Tongue (tissue), 2 donors: ENCODE measurements around the gene DCLK1. TPM values are rescaled to one million over a fixed set of nuclear protein-coding genes. Genes with fewer than 3 reads are reported as not detected.

Experiments
- DNase-seq: peaks from one replicate; pipeline ENCODE4 v3.0.0-alpha.2; 2015
- total RNA-seq: library from RNA; depleted of rRNA; stranded (reverse); fragments of >200 nt; gene quantifications from one replicate; pipeline ENCODE4 v1.2.3, GENCODE V29; 2014

Gene DCLK1
- total RNA-seq, 1 donor from 2014 or later = 62.5 TPM

DNA sequence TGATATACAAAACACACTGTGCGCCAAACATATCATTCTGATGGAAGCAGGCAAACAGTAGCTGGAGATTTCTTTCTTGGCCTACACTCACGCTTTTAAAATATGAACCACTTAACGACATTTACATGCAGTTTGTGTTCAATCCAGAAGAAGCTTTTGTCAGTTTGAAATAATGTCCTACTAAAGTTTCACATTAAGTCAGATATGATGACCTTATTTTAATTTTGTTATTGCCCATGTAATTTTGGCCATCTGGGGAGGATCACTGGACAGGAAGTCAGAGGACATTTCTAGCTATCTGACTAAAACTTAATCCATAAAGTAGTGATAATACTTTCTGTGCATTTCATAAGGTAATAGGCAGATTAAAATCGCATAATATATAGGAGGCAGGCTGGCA is 98.1 kb downstream of the DCLK1 start:
- DNase-seq = no peak

DNA sequence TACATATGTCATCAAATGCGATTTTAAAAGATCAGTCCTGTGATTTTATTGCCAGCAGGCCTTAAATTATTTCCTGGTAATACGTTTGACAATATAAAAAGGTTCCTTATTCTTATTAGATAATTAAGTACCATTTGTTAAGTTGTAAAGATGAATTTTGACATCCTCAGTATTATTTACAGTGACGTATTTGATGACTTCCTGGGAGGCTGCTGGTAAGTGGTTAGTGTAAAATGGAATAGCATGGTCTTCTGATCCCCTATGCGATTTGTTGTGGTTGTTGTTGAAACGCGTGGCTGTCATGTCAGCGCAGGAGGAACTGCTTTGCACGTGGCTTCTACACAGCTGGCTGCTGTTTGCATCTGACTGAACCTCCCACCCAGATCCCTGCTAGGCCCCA is 99.7 kb downstream of the DCLK1 start:
- DNase-seq = no peak

DNA sequence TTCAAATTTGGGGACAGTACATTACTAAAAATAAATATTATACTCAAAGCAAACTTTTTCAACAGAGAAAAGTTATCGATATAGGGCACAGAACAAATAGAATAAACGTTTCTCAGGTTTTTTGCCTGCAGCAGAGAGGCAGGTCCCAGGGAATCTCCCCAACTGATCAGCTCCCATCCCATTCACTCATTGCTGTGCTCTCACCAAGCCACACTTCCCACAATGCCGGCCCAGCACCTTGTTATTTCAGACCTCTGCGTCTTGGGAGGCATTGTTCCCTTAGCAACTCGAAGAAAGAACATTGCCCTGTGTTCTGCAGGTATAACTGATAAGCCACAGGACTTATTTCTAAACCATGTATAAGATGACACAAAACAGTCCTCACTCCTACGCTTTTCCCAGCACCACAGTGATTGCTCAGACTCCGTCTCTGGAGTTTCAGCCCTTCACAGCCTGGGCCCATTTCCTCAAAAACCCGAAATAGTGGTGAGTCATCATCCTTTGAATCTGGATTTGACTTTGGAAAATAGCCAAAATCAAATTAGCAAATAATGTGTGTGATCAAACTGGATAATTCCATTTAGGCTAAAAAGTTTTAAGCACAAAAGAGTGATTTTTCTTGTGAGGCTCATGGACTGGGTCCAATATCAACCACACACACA is 100.4 kb downstream of the DCLK1 start:
- DNase-seq = peak; percentile 47

DNA sequence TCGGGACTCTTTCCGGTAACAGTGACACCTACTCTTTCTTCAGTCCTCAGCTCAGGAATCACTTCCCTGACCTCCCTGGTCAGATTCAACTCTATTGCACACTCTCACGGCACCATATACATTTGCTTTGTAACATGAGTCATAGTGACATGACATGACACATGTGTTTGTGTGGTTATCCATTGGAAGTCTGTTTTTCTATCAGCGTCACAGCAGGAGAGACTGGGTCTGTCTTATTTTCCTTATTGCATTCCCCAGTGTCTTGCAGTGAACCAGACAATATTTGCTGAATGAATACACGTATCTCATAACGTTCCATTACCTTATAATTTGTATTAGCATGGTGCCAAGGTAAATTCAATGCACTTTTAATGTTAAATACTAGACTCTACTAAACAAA is 102.0 kb downstream of the DCLK1 start:
- DNase-seq = no peak

DNA sequence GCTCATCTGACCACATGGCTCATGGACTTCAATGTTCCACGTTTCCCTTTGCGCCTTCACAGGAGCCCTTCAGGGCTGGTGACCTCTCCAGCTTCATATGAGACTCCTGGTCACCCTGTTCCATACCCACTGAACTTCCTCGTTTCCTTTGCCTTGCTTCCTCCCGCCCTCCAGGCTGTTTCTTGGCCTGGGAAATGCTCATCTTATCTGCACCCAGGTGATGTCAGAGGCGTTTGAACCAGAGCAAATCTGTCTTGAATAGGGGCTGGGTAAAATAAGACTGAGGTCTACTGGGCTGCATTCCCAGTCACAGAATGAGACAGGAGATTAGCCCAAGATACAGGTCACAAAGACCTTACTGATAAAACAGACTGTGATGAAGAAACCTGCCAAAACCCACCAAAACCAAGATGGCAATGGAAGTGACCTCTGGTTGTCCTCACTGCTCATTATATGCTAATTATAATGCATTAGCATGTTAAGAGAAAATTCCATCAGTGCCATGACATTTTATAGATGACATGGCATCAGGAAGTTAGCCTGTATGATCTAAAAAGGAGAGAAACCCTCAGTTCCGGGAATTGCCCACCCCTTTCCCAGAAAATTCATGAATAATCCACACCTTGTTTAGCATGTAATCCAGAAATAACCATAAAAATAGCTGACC is 102.7 kb downstream of the DCLK1 start:
- no peak for DNase-seq

DNA sequence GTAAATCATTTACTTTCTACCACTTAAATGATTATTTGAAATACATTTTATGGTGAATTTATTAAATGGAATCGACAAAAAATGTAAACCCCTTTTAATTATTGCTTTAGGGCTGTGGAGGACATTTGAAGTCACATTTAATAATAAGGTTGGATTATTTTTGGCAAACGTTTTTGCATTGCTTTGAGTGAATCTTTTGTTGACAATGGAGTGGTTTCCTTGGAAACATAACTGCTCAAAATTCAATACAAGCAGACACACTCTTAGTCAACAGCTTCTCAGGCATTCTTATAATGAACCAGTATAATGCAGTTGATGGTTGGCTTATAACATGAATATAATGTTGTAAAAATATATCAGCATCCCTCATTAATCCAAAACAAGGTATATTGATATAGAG is 104.7 kb downstream of the DCLK1 start:
- peak; percentile 35 for DNase-seq

DNA sequence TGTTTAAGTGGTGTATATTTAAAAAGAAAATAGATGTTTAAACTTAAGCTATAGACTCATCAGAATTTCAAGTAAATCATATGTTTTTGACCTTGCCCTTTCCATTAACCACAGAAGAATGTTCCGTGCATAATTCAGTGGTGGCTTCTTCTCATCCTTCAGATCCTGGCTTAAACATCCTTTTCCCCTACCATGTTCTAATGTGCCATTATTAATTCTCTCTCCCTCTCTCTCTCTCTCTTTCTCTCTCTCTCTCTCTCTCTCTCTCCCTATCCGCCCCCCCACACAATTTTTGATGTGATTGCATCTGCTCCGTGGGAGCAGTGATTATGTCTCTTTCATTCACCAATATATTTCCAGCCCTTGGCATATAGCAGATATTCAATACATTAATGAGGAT is 116.4 kb downstream of the DCLK1 start:
- no peak for DNase-seq

DNA sequence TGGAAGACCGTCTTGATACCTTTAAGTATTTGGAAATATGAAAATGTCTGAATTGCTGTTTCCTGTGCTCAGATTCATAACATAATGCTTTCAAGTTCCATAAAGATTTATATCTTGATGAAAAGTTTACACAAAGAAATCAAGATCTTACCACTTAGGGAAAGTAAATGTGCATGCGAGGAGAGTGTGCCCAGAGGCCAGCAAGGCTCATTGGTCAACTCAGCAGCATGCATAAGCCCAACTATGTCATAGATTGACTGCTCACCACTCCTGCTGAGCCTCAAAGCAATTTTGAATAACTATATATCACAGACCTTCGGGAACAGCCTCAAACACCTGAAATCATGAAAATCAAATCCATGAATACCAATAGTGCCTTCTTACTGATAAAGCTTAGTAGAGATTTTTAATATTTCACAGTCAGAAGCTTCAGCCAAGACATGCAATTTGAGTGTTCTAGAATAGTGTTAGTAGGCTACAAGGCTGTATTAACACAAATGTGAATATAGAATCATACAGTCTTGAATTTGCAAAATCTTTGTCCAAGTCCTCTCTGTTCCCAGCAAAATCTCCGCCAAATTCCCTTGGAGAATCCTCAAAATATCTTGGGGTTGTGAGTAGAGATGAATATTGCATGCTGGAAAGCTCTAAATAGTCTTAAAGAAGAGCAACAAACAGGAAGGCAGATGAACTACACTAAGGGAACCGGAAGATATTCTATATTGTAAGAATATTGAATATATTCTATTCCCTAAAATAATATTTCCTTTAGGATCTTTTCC is 124.1 kb downstream of the DCLK1 start:
- no peak for DNase-seq

DNA sequence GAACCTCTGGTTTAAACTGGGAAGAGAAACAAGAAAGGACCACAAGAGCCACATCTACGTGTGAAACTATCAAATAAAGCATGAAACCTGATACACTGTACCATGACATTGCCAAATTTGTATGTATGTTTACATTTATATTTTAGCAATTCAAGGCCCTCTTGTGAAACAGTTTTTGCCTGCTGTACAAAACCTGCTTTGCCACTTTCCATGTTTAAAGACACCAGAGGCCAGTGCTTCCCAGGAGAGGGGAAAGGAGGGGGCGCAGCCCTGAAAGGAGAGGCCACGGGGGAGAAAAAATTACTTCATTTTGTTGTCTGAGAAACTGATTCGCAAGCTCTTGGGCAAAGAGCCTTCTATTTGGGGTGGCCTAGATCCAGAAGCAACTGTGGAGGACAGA is 124.8 kb downstream of the DCLK1 start:
- DNase-seq = peak; percentile 15

DNA sequence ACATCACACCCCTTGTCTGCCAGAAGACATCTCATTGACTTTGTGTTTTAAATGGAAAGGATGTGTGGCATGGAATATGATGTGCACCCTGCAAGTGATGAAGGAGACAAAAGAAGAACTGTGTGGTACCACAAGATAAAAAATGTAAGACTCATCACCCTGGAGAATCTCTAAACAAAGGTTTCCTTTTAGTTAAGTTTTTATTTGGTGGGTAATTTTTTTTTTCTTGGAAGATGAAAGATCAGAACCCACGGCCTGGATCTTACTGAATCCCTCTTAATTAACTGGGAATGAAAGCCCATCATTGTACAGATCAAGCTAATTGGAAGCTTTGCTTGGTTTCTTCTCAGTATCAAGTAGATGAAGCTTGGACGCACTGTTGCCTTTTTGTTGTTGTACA is 129.6 kb downstream of the DCLK1 start:
- no peak for DNase-seq

DNA sequence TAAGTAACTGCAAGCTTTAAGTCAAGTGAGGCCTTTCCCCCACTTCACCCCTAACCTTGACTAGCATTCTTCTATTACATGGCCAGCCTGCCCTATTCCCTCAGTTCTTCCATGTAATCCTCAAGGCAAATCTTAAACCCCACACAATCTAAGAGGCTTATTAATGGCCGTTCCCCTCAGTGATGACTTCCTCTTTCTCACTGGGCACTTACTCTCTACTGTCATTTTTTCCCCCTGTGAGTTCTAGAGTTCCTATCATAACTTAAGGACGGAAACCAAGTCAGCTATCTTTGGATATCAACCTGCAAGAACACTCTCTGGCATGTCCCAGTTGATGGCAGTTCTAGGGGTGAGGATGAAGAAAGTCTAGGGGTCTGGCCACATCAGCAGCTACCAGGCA is 131.2 kb downstream of the DCLK1 start:
- no peak for DNase-seq

DNA sequence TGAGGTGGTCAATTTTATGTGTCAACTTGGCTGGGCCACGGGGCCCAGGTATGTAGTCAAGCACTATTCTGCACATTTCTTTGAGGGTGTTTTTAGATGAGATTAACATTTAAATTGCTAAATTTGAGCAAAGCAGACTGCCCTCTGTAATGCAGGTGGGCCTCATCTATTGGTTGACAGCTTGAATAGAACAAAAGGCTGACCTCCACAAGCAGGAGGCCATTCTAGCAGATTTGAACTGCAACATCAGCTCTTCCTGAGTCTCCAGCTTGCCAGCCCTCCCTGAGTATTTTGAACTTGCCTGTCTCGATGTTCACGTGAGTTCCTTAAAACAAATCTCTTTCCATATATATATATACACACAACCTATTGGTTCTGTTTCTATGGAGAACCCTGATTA is 134.8 kb downstream of the DCLK1 start:
- no peak for DNase-seq

DNA sequence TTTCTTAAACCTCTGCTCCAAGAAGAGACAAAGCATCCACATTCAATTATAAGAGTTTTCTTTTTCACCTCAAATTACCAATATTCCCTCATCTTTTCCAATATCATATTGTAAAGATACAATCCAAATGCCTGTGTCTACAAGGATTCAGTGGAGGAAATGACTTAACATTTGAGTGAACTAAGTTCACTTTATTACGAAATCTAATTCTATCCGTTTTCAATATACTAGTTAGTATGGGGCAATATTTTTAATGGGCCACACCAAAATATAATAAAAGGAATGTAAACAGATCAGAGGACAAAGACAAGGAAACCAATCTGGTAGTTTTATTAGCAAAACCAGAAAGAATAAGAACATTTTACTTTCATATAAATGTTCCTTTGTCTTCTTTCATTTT is 136.0 kb downstream of the DCLK1 start:
- DNase-seq = no peak

DNA sequence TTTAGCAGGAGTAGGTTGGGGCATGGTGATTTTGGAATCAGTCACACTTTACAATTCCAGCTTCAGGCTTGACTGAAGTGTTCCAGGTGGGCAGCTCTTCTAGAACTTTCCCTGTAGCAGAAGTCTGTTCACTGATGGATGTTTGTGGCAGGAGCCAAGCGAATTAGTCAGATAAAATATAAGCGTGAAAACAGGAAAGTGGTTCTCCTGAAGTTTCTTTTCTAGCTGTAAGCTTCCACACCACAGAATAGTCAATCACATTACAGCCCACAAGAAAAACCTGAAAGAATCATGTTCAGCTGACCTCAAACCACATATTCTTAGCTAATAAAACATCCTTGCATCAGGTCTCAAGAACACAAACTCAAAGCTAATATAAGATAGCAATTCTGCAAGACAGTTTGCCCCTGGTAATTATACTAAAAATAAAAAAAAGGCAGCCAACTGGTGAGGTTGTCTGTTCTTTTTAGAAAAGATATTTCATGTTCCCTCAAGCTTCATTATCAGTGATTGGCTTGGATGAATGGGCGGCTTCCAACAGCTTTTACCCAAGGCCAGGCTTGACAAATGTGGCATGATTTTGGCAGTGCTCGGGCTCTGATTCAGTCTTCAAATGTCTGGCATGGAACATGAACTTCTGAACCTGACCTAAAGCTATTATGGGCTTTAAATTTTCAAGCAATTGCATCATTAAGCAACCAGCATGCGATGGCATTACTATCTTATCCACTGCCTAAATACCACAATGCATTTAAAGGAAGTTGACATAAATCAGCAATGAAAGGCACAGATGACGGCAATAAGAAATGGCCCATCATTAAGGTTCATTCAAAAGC is 136.8 kb downstream of the DCLK1 start:
- peak; percentile 67 for DNase-seq

DNA sequence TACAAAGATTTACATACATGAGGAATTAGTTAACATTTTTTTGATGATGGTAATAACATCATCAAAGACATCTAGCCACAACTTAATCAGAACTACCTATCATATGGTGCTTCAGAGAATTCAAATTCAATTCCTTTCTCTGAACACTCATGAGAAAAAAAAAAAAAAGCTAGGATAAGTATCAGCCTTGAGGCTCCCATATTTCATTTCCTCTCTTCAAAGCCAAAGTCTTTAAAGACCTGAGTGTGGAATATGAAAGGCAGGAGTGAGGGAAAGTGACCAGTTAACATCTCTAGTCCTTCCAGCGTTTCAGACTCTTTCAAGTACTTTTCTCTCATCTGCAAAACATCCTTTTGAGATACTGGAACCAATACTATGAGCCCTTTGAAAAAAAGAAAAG is 137.5 kb downstream of the DCLK1 start:
- DNase-seq = no peak

DNA sequence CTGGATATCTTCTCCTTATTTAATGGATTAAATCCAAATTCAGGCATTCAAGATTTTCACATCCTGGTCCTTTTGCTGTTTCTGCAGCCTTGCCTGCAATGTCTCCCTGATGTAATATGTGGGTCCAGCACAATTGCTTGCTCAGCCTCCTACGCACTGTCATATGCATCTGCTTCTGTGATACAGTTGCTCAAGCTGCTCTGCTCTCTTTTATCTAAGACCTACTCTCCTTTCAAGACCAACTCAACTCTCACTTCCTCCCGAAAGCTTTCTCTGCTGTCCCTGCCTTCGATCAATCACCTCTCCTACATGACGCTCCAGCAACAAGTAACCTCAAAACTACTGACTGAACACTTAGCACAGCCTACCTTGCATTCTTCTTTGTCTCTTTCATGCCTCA is 138.2 kb downstream of the DCLK1 start:
- DNase-seq = no peak

DNA sequence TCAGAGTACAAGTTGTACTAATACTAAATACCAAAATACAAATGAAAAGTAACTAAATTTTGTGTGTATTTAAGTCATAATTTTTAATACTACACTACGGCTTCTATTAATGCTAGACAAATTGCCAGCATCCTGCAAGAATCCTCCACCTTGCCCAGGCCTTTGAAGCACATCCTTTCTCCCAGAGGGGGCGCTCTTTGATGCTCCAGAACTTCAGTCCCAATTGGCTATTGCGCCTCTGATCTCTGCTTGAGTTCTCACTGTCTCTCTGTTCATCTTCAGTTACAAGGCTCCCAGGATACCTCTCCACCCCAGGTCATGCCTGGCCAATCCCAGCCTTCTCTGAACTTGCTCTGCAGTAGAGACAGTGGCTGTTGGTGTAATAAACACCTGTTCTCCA is 141.0 kb downstream of the DCLK1 start:
- no peak for DNase-seq

DNA sequence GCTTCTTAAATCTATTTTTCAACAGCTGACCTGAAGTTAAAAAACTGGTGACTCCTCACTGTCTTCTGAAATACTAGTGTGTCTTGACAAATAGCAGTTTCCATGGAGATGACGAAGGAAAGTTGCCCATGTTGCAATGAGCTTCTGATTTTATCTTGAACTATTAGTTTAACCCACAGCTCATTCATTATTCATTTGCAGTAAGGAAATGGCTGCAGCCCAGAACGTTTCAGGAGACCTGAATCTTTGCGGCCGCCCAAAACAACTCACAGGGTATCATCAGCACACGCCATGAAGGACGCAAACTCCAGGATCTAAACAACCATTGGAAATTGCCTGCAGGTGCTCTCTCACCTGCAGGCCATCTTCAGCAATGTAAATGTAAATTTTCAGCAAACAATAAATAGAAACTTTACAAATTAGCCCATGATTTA is 142.5 kb downstream of the DCLK1 start:
- DNase-seq = no peak

DNA sequence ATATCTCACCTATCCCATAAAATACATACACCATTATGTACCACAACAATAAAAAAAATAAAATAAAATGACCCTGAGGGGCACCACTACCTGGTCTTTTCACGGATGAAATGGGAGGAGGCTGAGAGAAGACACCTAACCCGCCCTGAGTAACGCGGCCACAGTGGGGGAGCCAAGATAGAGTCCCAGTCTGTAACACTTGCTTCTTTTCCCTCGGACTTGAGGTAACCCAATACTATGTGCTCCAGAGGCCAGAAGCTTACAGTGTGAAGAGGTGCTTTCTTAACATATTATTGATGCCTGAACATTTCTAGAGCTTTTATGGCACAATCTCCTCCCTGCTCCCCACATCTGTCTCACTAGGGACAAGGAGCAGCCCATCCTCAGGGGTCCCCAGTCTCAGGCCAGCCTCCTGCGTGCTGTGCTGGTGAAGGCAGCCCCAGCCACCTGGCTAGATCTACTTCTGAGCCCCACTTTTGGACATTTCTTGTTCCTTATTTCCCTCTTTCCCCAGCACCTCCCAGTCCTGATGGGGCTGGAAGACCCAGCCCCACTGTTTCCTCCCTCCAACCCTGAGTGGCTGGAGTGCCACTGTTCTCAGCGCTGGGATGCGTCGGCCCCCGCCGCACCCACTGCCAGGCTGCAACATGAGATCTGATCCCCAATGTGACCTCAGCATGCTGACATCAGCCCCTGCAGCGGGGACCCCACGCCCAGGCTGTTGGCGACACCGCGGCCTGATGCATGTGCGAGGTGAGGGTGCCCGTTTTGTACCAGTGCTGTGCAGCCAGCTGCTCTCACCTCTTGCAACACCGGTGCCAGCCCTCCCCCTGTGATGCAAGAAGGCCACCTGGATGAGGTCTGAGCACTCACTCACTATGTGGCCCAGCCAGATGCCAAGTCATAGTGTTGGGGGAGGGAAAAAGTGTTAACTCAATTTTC is 143.3 kb downstream of the DCLK1 start:
- peak; percentile 18 for DNase-seq

DNA sequence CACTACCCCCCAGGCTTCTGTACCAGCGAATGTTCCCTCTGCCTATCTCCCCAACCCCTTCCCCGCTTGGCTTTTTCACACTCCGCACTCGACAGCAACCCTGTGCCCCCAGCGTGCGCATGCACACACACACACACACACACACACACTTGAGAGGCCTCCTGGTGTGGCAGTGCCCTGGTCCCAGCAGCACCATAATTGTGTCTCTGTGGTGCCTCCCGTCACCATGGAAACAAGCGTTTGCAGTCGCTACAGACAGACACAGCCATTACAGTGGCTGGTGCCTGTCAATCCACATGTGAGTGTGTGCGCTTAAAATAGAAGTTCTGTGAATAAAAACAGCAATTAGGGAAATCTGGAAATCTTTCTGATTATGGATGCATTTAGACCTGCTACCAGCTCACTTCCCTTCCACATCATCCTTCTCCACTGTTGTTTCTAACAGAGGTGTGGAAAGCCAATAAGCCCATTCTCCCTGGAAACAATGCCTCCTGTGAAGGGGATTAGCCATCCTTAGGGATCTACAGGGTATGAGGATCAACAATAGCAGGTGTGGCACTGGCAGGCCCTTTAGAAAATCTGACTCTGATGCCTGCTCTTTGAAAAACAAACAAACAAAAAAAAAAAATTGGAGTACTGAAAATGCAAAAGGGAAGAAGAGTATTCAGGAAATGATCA is 146.3 kb downstream of the DCLK1 start:
- peak; percentile 73 for DNase-seq

DNA sequence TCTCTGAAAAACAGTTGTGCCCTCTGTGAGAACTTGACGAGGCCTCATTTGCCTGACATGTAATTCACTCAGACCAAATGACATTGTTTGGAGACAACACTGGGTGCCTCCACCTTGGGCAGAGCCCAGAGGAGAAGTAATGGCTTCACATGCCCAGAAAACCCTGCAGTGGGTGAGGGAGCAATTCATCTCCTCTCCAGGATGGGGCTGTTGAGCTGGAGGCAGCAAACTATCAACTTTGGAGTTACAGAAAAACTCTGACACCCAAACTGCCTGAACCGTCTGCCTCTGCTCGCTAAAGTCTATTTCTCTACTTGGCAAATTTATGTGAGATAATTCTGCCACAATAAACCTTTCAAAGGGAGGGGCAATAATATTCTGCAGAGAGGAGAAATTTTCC is 146.9 kb downstream of the DCLK1 start:
- no peak for DNase-seq
